ENCODE measurements around the gene FKBP14.

The FKBP14 gene

GRCh38 chr7:30041526-30042269 is 15.2 kb upstream of the FKBP14 start:
- peaks cover 5% of the 10 kb centered on the region for H3K79me1 ChIP-seq (ENCODE audit: low read depth, low read length)
- no peaks in the 10 kb centered on the region for H3K9me3 ChIP-seq (replicated peaks in 1 of 2; ENCODE audit: control insufficient read depth in 2 of 2, insufficient read depth in 1 of 2, low read depth in 1 of 2, low read length in 2 of 2)
- H4K91ac ChIP-seq (ENCODE audit: low read depth, low read length, poor library complexity), result no peak overlapping the region
- no peak overlapping the region for H2BK5ac ChIP-seq (ENCODE audit: low read length)
- H3K36me3 ChIP-seq (replicated peaks in 1 of 2; ENCODE audit: control insufficient read depth in 2 of 2, insufficient read depth in 2 of 2, low read length in 2 of 2), result peaks cover 8 to 53% of the 10 kb centered on the region in 2 donors
- WGBS, 2 donors (ENCODE audit: extremely low coverage in 2 of 2, insufficient read length in 2 of 2, insufficient replicate concordance in 1 of 2), result no CpG with 5 or more reads among the region's 4 CpGs
- H2AFZ ChIP-seq (ENCODE audit: low read length), result no peak overlapping the region
- H2BK120ac ChIP-seq (ENCODE audit: low read depth, low read length), result no peak overlapping the region
- H3K4me2 ChIP-seq (ENCODE audit: insufficient read depth, low read length, poor library complexity, severe bottlenecking), result no peak overlapping the region
- H3K4me1 ChIP-seq (ENCODE audit: control insufficient read depth in 2 of 2, insufficient read depth in 1 of 2, low read depth in 1 of 2, low read length in 2 of 2), result peaks cover 0 to 2% of the 10 kb centered on the region in 2 donors
- H3K27me3 ChIP-seq (ENCODE audit: control insufficient read depth in 3 of 3, insufficient read depth in 3 of 3, low read depth in 1 of 3, low read length in 3 of 3), result no peaks in the 10 kb centered on the region
- H3K4ac ChIP-seq (ENCODE audit: low read length), result no peak overlapping the region
- no peak overlapping the region for H3K9ac ChIP-seq (ENCODE audit: low read depth, low read length, poor library complexity)
- H4K8ac ChIP-seq (ENCODE audit: low read depth, low read length), result no peak overlapping the region
- no peak overlapping the region for H3K18ac ChIP-seq (ENCODE audit: low read length)
- H3K14ac ChIP-seq (ENCODE audit: low read length), result no peak overlapping the region
- H2AK5ac ChIP-seq (ENCODE audit: low read depth, low read length), result no peak overlapping the region
- no peak overlapping the region for H3K4me3 ChIP-seq (ENCODE audit: low read length in 2 of 2)
- no peak overlapping the region for H2BK15ac ChIP-seq (ENCODE audit: low read length)
- H3K27ac ChIP-seq (replicated peaks; ENCODE audit: low read length), result no peak overlapping the region
- H2BK12ac ChIP-seq (ENCODE audit: low read length), result no peak overlapping the region
- DNase-seq (ENCODE audit: low spot score), result no peak
- H3K23ac ChIP-seq (ENCODE audit: low read depth, low read length, poor library complexity), result no peak overlapping the region

DNA sequence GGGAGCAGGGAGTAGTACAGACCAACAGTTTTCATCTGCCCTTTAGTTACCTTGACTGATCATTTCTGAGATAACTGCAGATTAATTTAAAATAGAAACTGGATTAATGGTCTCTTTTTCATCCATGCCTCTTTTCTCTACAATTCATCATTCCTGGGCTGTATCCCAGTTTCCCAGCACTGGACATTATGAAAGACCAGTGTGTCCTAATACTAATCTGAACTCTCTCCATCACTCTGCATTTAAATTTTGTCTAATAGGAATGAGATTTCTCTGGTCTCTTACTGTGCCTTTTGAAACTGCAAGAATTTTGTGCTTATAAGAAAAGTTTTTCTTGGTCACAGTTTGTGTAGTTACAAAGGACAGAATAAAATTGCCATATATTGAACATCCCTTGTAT is 14.4 kb upstream of the FKBP14 start:
- Histone ChIP-seq H3K4me1 (ENCODE audit: control insufficient read depth in 2 of 2, insufficient read depth in 1 of 2, low read depth in 1 of 2, low read length in 2 of 2) (peaks cover 0 to 2% of the 10 kb centered on the region in 2 donors), H3K18ac (ENCODE audit: low read length) (no peak overlapping the region), H2BK15ac (ENCODE audit: low read length) (no peak overlapping the region), H3K23ac (ENCODE audit: low read depth, low read length, poor library complexity) (no peak overlapping the region), H2AK5ac (ENCODE audit: low read depth, low read length) (no peak overlapping the region), H3K14ac (ENCODE audit: low read length) (no peak overlapping the region), H3K27ac (replicated peaks; ENCODE audit: low read length) (no peak overlapping the region), H2BK5ac (ENCODE audit: low read length) (no peak overlapping the region), H3K4me3 (ENCODE audit: low read length in 2 of 2) (no peak overlapping the region), H3K9me3 (replicated peaks in 1 of 2; ENCODE audit: control insufficient read depth in 2 of 2, insufficient read depth in 1 of 2, low read depth in 1 of 2, low read length in 2 of 2) (no peaks in the 10 kb centered on the region), H3K9ac (ENCODE audit: low read depth, low read length, poor library complexity) (no peak overlapping the region), H3K4me2 (ENCODE audit: insufficient read depth, low read length, poor library complexity, severe bottlenecking) (no peak overlapping the region), H3K36me3 (replicated peaks in 1 of 2; ENCODE audit: control insufficient read depth in 2 of 2, insufficient read depth in 2 of 2, low read length in 2 of 2) (peaks cover 2 to 53% of the 10 kb centered on the region in 2 donors), H2AFZ (ENCODE audit: low read length) (no peak overlapping the region), H3K79me1 (ENCODE audit: low read depth, low read length) (peaks cover 6% of the 10 kb centered on the region), H3K4ac (ENCODE audit: low read length) (no peak overlapping the region), H4K91ac (ENCODE audit: low read depth, low read length, poor library complexity) (no peak overlapping the region), H2BK12ac (ENCODE audit: low read length) (no peak overlapping the region), H2BK120ac (ENCODE audit: low read depth, low read length) (no peak overlapping the region), H4K8ac (ENCODE audit: low read depth, low read length) (no peak overlapping the region), H3K27me3 (ENCODE audit: control insufficient read depth in 3 of 3, insufficient read depth in 3 of 3, low read depth in 1 of 3, low read length in 3 of 3) (no peaks in the 10 kb centered on the region)
- DNase-seq (ENCODE audit: low spot score), result no peak

GRCh38 chr7:30038196-30038980 is 11.9 kb upstream of the FKBP14 start:
- H3K27me3 ChIP-seq (ENCODE audit: control insufficient read depth in 3 of 3, insufficient read depth in 3 of 3, low read depth in 1 of 3, low read length in 3 of 3), result no peaks in the 10 kb centered on the region
- H3K9me3 ChIP-seq (replicated peaks in 1 of 2; ENCODE audit: control insufficient read depth in 2 of 2, insufficient read depth in 1 of 2, low read depth in 1 of 2, low read length in 2 of 2), result no peaks in the 10 kb centered on the region
- H3K9ac ChIP-seq (ENCODE audit: low read depth, low read length, poor library complexity), result no peak overlapping the region
- H3K27ac ChIP-seq (replicated peaks; ENCODE audit: low read length), result no peak overlapping the region
- H3K14ac ChIP-seq (ENCODE audit: low read length), result no peak overlapping the region
- no peak overlapping the region for H2BK12ac ChIP-seq (ENCODE audit: low read length)
- H2BK120ac ChIP-seq (ENCODE audit: low read depth, low read length), result no peak overlapping the region
- H3K4me3 ChIP-seq (ENCODE audit: low read length in 2 of 2), result no peak overlapping the region
- DNase-seq (ENCODE audit: low spot score), result no peak
- H3K23ac ChIP-seq (ENCODE audit: low read depth, low read length, poor library complexity), result no peak overlapping the region
- no peak overlapping the region for H2AK5ac ChIP-seq (ENCODE audit: low read depth, low read length)
- H3K79me1 ChIP-seq (ENCODE audit: low read depth, low read length), result peaks cover 7% of the 10 kb centered on the region
- WGBS, 2 donors (ENCODE audit: extremely low coverage in 2 of 2, insufficient read length in 2 of 2, insufficient replicate concordance in 1 of 2), result no CpG with 5 or more reads among the region's 3 CpGs
- no peak overlapping the region for H4K91ac ChIP-seq (ENCODE audit: low read depth, low read length, poor library complexity)
- no peak overlapping the region for H3K4me2 ChIP-seq (ENCODE audit: insufficient read depth, low read length, poor library complexity, severe bottlenecking)
- peaks cover 0 to 54% of the 10 kb centered on the region in 2 donors for H3K36me3 ChIP-seq (replicated peaks in 1 of 2; ENCODE audit: control insufficient read depth in 2 of 2, insufficient read depth in 2 of 2, low read length in 2 of 2)
- H2BK15ac ChIP-seq (ENCODE audit: low read length), result no peak overlapping the region
- H3K4ac ChIP-seq (ENCODE audit: low read length), result no peak overlapping the region
- H3K18ac ChIP-seq (ENCODE audit: low read length), result no peak overlapping the region
- peaks cover 0 to 2% of the 10 kb centered on the region in 2 donors for H3K4me1 ChIP-seq (ENCODE audit: control insufficient read depth in 2 of 2, insufficient read depth in 1 of 2, low read depth in 1 of 2, low read length in 2 of 2)
- H2BK5ac ChIP-seq (ENCODE audit: low read length), result no peak overlapping the region
- no peak overlapping the region for H2AFZ ChIP-seq (ENCODE audit: low read length)
- no peak overlapping the region for H4K8ac ChIP-seq (ENCODE audit: low read depth, low read length)

DNA sequence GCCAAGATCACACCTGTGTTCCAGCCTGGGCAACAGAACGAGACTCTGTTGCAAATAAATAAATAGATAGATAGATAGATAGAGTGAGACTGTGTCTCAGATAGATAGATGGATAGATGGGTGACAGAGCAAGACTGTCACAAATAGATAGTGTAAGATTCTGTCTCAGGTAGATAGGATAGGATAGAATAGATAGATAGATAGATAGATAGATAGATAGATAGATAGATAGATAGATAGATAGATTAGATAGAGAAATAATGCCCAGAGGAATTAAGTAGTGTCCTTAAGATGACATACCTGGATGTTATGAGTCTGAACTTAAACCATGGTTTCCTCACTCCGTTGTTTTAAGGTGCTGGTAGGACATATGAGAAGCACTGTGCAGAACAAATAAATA is 9.7 kb upstream of the FKBP14 start:
- Histone ChIP-seq H2AK5ac (ENCODE audit: low read depth, low read length) (no peak overlapping the region), H3K18ac (ENCODE audit: low read length) (no peak overlapping the region), H2BK120ac (ENCODE audit: low read depth, low read length) (no peak overlapping the region), H4K91ac (ENCODE audit: low read depth, low read length, poor library complexity) (no peak overlapping the region), H2BK12ac (ENCODE audit: low read length) (no peak overlapping the region), H3K9ac (ENCODE audit: low read depth, low read length, poor library complexity) (no peak overlapping the region), H4K8ac (ENCODE audit: low read depth, low read length) (no peak overlapping the region), H3K27me3 (ENCODE audit: control insufficient read depth in 3 of 3, insufficient read depth in 3 of 3, low read depth in 1 of 3, low read length in 3 of 3) (no peaks in the 10 kb centered on the region), H3K27ac (replicated peaks; ENCODE audit: low read length) (no peak overlapping the region), H3K4ac (ENCODE audit: low read length) (no peak overlapping the region), H2AFZ (ENCODE audit: low read length) (no peak overlapping the region), H2BK5ac (ENCODE audit: low read length) (no peak overlapping the region), H3K36me3 (replicated peaks in 1 of 2; ENCODE audit: control insufficient read depth in 2 of 2, insufficient read depth in 2 of 2, low read length in 2 of 2) (peaks cover 0 to 47% of the 10 kb centered on the region in 2 donors), H3K14ac (ENCODE audit: low read length) (no peak overlapping the region), H2BK15ac (ENCODE audit: low read length) (no peak overlapping the region), H3K4me3 (ENCODE audit: low read length in 2 of 2) (no peak overlapping the region), H3K23ac (ENCODE audit: low read depth, low read length, poor library complexity) (no peak overlapping the region), H3K4me2 (ENCODE audit: insufficient read depth, low read length, poor library complexity, severe bottlenecking) (no peak overlapping the region), H3K9me3 (replicated peaks in 1 of 2; ENCODE audit: control insufficient read depth in 2 of 2, insufficient read depth in 1 of 2, low read depth in 1 of 2, low read length in 2 of 2) (no peaks in the 10 kb centered on the region), H3K4me1 (ENCODE audit: control insufficient read depth in 2 of 2, insufficient read depth in 1 of 2, low read depth in 1 of 2, low read length in 2 of 2) (peaks cover 3 to 4% of the 10 kb centered on the region in 2 donors), H3K79me1 (ENCODE audit: low read depth, low read length) (peaks cover 5% of the 10 kb centered on the region)
- no peak for DNase-seq (ENCODE audit: low spot score)
- no CpG with 5 or more reads among the region's 2 CpGs for WGBS, 2 donors (ENCODE audit: extremely low coverage in 2 of 2, insufficient read length in 2 of 2, insufficient replicate concordance in 1 of 2)

Measured in neuronal stem cell (in vitro differentiated cells).